ENCODE measurements around the gene SERPINA12. TPM values are rescaled to one million over a fixed set of nuclear protein-coding genes. Genes with fewer than 3 reads are reported as not detected.

Gene SERPINA12
- total and polyA plus RNA-seq, 2 of the 13 experiments (the other 11 are each of a cell fraction or from before 2014, with no cell fraction given), result 0.08 TPM; not detected in 1

- peak; percentile 48; the same call in 1 of the 2 replicates for TF ChIP-seq ZC3H13 (CRISPR knock-in tag; IDR thresholded peaks at IDR 0.05)
- no peak for TF ChIP-seq KDM5B (CRISPR knock-in tag; IDR thresholded peaks at IDR 0.05; ENCODE audit: borderline replicate concordance)
- TF ChIP-seq ZSCAN9 (CRISPR knock-in tag; IDR thresholded peaks at IDR 0.05; ENCODE audit: borderline replicate concordance), result no peak
- TF ChIP-seq TRIM24 (CRISPR knock-in tag; IDR thresholded peaks at IDR 0.05), result no peak
- no peak for TF ChIP-seq ZBTB44 (CRISPR knock-in tag; IDR thresholded peaks at IDR 0.05)
- TF ChIP-seq CHD2 (IDR thresholded peaks at IDR 0.05; ENCODE audit: low read depth, low read length), result peak; percentile 15; the same call in 1 of the 2 replicates
- TF ChIP-seq RBM22 (optimal IDR thresholded peaks at IDR 0.05; ENCODE audit: low read length), result no peak
- no peak for TF ChIP-seq STAT6 (CRISPR knock-in tag; IDR thresholded peaks at IDR 0.05; ENCODE audit: borderline replicate concordance)
- no peak for TF ChIP-seq BORCS8-MEF2B (CRISPR knock-in tag; IDR thresholded peaks at IDR 0.05)
- no peak for TF ChIP-seq NFE2 (CRISPR knock-in tag; IDR thresholded peaks at IDR 0.05)
- TF ChIP-seq TFDP2 (CRISPR knock-in tag; IDR thresholded peaks at IDR 0.05), result no peak
- TF ChIP-seq ZFX (CRISPR knock-in tag; IDR thresholded peaks at IDR 0.05; ENCODE audit: low read depth), result 0 out of 2 replicates have a peak, but pooled peaks have one; percentile 22
- no peak for TF ChIP-seq GTF2F1 (IDR thresholded peaks at IDR 0.05; ENCODE audit: low read length)
- no peak for TF ChIP-seq ZNF264 (CRISPR knock-in tag; IDR thresholded peaks at IDR 0.05)
- TF ChIP-seq CREB3 (CRISPR knock-in tag; IDR thresholded peaks at IDR 0.05), result no peak
- TF ChIP-seq ZNF570 (CRISPR knock-in tag; IDR thresholded peaks at IDR 0.05; ENCODE audit: borderline replicate concordance), result no peak
- TF ChIP-seq HOXA3 (CRISPR knock-in tag; IDR thresholded peaks at IDR 0.05), result no peak
- no peak for TF ChIP-seq ZNF549 (CRISPR knock-in tag; IDR thresholded peaks at IDR 0.05)
Observed at GRCh38 chr14:94501588-94502516, 7.4 kb downstream of the SERPINA12 start (continued).

Measured in HepG2 (cell line).